Ascending aorta (tissue), 2 donors: ENCODE measurements around the gene MRNIP. TPM values are rescaled to one million over a fixed set of nuclear protein-coding genes. Genes with fewer than 3 reads are reported as not detected.

ENCODE experiments used
- DNase-seq, 2 donors: peaks; one replicate each; pipeline ENCODE4 v3.0.0-alpha.2; 2019; ENCODE audit warnings: low spot score in 2 of 2
- H3K27ac ChIP-seq, 2 donors: fragments of 200-600 bp; sonication (generic); one replicate each; pipeline ENCODE4 v1.5.1; 2016 to 2017; ENCODE audit warnings: mild to moderate bottlenecking in 1 of 2
- H3K27me3 ChIP-seq: fragments of 200-600 bp; sonication (generic); one replicate; pipeline ENCODE4 v1.5.1; 2017
- H3K36me3 ChIP-seq, 2 donors: fragments of 200-600 bp; sonication (generic); one replicate each; pipeline ENCODE4 v1.5.1; 2016
- H3K4me1 ChIP-seq, 2 donors: fragments of 200-600 bp; sonication (generic); one replicate each; pipeline ENCODE4 v1.5.1; 2016 to 2017; ENCODE audit warnings: mild to moderate bottlenecking in 1 of 2
- H3K4me3 ChIP-seq, 2 donors: fragments of 200-600 bp; sonication (generic); one replicate each; pipeline ENCODE4 v1.5.1; 2016 to 2017; ENCODE audit warnings: mild to moderate bottlenecking in 1 of 2
- H3K9me3 ChIP-seq, 2 donors: fragments of 200-600 bp; sonication (generic); one replicate each; pipeline ENCODE4 v1.5.1; 2016
- intact Hi-C: fragments of 100-400 bp; cut with DNase I; formaldehyde crosslinking; loops from one replicate; pipeline ENCODE4 v1.15.1; 2023
- total RNA-seq: library from RNA; depleted of rRNA; stranded (reverse); fragments of >200 nt; gene quantifications from one replicate; pipeline ENCODE4 v1.1.0, GENCODE V29; 2016
- TF ChIP-seq, protein P1 (sequence below), 3 experiments: fragments of 200-600 bp in 2 of 3; fragments of 450-650 bp in 1 of 3; sonication (generic) in 2 of 3; IDR thresholded peaks; one replicate each; pipeline ENCODE4 v1.5.1; 2016 to 2019; ENCODE audit warnings: antibody characterized with exemption in 3 of 3, mild to moderate bottlenecking in 1 of 3, moderate library complexity in 1 of 3

The MRNIP gene
- total RNA-seq, 1 donor from 2014 or later, result 17.3 TPM

DNA sequence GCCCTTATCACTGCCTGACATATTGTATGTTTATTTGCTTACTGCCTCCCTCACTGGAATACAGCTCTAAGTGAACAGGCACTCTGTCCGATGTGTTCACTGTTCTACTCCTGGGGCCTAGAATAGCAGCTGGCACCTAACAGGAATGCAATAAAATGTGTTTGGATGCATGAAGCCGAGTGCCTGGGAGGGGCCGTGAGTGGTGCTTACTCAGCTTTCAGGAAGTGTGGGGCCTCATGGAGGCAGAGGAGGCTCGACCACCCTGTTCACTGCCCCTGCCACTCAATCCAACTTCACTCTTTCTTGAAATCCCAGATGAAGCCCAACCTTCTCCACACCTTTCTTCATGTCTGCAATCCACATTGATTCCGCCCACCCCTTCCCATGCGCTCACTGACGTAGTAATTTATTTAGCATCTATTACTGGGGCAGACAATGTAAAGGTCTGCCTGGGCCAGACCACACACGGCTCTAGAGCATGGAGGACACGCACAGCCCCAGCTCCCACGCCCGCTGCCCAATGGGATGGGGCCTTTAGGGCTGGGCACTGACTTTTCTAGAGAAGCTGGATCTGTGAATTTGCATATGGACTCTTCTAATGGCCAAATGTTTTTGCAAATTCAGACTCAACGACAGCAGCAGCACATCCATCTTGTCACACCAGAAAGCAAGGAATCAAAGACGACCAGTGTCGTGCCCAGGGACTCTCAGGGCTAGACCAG, 27.7 kb upstream of the MRNIP start:
- H3K27me3 ChIP-seq, result no peaks in the 10 kb centered on the region
- intact Hi-C loops, result no loop called here
- H3K4me3 ChIP-seq, result no peak overlapping the region
- peaks cover 68 to 87% of the 10 kb centered on the region in 2 donors for H3K36me3 ChIP-seq
- no peaks in the 10 kb centered on the region for H3K4me1 ChIP-seq
- peaks cover 7 to 22% of the 10 kb centered on the region in 2 donors for H3K9me3 ChIP-seq
- no peak for DNase-seq
- no peak overlapping the region for H3K27ac ChIP-seq
- TF ChIP-seq, protein P1, sequence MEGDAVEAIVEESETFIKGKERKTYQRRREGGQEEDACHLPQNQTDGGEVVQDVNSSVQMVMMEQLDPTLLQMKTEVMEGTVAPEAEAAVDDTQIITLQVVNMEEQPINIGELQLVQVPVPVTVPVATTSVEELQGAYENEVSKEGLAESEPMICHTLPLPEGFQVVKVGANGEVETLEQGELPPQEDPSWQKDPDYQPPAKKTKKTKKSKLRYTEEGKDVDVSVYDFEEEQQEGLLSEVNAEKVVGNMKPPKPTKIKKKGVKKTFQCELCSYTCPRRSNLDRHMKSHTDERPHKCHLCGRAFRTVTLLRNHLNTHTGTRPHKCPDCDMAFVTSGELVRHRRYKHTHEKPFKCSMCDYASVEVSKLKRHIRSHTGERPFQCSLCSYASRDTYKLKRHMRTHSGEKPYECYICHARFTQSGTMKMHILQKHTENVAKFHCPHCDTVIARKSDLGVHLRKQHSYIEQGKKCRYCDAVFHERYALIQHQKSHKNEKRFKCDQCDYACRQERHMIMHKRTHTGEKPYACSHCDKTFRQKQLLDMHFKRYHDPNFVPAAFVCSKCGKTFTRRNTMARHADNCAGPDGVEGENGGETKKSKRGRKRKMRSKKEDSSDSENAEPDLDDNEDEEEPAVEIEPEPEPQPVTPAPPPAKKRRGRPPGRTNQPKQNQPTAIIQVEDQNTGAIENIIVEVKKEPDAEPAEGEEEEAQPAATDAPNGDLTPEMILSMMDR (IDR thresholded peaks at IDR 0.05), result no peak

DNA sequence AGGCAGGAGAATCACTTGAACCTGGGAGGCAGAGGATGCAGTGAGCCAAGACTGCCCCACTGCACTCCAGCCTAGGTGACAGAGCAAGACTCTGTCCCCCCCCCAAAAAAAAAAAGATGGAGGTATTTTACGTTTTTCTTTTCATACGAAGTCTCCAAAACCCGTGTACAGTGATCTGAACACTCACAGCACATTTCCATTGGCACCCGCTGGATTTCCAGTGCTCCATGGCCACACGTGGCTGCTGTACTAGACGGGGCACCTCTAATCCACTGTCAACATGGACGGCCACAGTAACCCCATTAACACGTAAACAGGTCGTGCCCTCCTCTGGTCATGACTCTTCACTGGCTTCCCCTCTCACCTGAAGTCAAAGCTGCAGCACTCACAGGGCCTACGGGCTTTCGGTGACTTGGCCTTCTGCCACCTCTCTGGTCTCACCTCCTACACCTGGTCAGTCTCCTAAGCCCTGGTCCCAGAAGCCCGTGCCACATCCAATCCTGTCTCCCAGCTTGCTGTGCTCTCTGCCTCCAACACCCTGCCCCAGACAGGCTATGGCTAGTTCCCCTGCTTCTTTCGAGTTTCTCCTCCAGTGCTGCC, 27.0 kb upstream of the MRNIP start:
- no peak for DNase-seq

DNA sequence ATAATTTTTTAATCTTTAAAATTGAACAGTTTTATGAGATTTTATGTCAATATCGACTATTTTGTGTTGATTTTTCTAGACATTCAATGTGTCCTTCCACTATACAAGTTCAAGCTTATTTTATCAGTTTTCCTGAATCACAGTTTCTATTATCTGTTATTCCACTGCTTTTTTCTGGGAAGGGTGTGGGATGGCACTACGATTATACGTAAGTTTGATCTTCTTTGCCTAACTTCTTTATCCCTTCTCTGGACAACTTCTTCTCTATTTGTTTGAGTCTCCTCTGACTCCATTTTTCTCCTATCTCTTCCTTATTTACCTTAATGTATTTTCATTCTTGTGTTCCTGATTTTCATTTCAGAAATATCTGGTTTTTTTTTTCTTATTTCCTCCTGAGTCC, 24.5 kb upstream of the MRNIP start:
- no peak overlapping the region for H3K27ac ChIP-seq
- H3K36me3 ChIP-seq, result peaks cover 60 to 81% of the 10 kb centered on the region in 2 donors
- H3K4me1 ChIP-seq, result no peaks in the 10 kb centered on the region
- intact Hi-C loops, result no loop called here
- H3K9me3 ChIP-seq, result peaks cover 7 to 22% of the 10 kb centered on the region in 2 donors
- H3K4me3 ChIP-seq, result no peak overlapping the region
- DNase-seq, result no peak
- TF ChIP-seq, protein P1 (IDR thresholded peaks at IDR 0.05), result no peak
- H3K27me3 ChIP-seq, result no peaks in the 10 kb centered on the region

More for the DNA sequence above, 27.0 kb upstream of the MRNIP start:
- intact Hi-C loops, result no loop called here
- H3K9me3 ChIP-seq, result peaks cover 7 to 22% of the 10 kb centered on the region in 2 donors
- no peak overlapping the region for H3K27ac ChIP-seq
- no peak overlapping the region for H3K4me3 ChIP-seq
- TF ChIP-seq, protein P1 (IDR thresholded peaks at IDR 0.05), result no peak
- no peaks in the 10 kb centered on the region for H3K27me3 ChIP-seq
- H3K36me3 ChIP-seq, result peaks cover 61 to 82% of the 10 kb centered on the region in 2 donors
- no peaks in the 10 kb centered on the region for H3K4me1 ChIP-seq

DNA sequence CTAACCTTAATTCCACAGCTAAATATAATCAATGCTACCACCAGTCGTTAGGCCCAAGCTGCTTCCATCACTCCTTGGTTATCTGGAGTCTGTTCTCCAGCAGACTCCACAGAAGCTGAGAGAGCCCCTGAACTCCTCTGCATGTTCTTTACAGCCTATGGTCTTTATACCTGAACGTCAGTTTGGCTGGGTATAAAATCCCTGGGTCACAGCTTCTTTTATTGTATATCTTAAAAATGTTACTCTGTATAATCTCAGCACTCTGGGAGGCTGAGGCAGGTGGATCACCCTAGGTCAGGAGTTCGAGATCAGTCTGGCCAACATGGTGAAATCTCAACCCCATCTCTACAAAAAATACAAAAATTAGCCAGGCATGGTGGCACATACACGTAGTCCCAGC, 23.7 kb upstream of the MRNIP start:
- Histone ChIP-seq H3K9me3 (peaks cover 7 to 22% of the 10 kb centered on the region in 2 donors), H3K36me3 (peaks cover 60 to 72% of the 10 kb centered on the region in 2 donors), H3K27me3 (no peaks in the 10 kb centered on the region), H3K4me3 (no peak overlapping the region), H3K4me1 (no peaks in the 10 kb centered on the region), H3K27ac (no peak overlapping the region)
- intact Hi-C loops, result no loop called here
- TF ChIP-seq, protein P1 (IDR thresholded peaks at IDR 0.05), result no peak
- DNase-seq, result no peak

DNA sequence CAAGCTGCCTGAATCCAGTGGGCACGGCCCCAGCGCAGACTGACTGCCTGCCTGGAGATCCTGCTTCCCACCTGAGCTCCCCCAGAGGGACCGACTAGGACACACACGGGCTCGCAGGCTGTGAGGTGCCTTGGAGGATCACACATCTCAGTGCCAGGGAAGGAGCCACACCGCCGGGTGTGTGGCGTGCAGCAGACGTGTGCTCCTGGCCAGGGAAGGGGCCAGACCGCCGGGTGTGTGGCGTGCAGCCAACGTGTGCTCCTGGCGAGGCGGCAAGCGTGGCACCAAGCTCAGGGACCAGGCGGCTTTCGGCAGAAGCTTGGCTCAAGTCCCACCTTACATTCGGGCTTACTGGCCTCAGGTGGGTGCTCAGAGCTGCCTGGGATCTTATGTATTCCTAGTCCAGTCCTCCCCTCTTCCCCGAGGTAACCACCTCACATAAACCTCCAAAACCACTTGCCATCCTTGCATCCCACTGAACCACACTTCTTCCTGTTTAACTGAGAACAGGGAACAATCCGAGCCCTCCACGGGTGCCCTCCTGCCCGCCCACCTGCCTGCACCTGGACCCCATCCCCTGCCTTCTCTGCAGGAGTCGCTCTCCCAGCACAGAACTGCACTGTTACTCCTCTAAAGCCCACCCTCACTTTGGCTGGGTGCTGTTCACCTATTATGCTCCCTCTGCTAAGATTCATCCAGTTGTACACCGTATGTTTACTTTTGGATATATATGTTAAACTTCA, 22.4 kb upstream of the MRNIP start:
- Histone ChIP-seq H3K4me3 (no peak overlapping the region), H3K27ac (no peak overlapping the region), H3K27me3 (no peaks in the 10 kb centered on the region), H3K9me3 (peaks cover 7 to 22% of the 10 kb centered on the region in 2 donors), H3K4me1 (no peaks in the 10 kb centered on the region), H3K36me3 (peaks cover 64% of the 10 kb centered on the region in 2 donors)
- TF ChIP-seq, protein P1 (IDR thresholded peaks at IDR 0.05), result no peak
- intact Hi-C loops, result no loop called here
- no peak for DNase-seq
